ENCODE measurements around the gene RNF5.
"Not testable (repeated sequence)": the region's sequence is repeated elsewhere in the genome, so short reads cannot be mapped to it uniquely, and the experiment has no call there.

RNF5 gene

DNA sequence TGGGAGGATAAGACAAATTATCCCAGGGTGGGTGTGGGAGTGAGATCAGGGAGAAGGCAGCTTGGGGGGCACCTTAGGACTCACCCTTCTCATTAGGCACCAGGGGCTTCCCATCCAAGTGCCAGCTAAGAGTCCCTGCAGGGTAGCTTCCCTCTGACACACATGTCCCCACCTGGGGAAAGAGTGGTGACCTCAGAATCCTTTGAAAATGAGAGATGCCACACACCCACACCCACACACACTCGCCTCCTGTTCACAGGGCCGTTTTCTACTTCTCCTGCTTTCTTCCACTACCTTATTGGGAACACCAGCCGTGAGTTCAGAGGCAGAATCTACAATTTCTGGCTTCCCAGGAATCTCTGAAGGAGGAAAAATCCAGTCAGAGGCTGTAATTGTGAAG, 4.8 kb downstream of the RNF5 start:
- Histone ChIP-seq H3K79me2 (ENCODE audit: insufficient read depth, low read length) (peaks cover 47% of the 10 kb centered on the region), H3K36me3 (ENCODE audit: insufficient read depth, low read length) (peaks cover 28% of the 10 kb centered on the region; the same call in 1 of the 2 replicates), H3K4me2 (ENCODE audit: low read depth, low read length, poor library complexity, severe bottlenecking) (no peak overlapping the region), H4K20me1 (ENCODE audit: insufficient read depth, low read length, poor library complexity, severe bottlenecking) (peaks cover 5% of the 10 kb centered on the region), H3K27me3 (ENCODE audit: insufficient read depth, low read length, poor library complexity, severe bottlenecking) (no peaks in the 10 kb centered on the region), H3F3A (ENCODE audit: low read depth) (no peaks in the 10 kb centered on the region), H3K9ac (ENCODE audit: low read depth, low read length, poor library complexity, severe bottlenecking) (no peak overlapping the region), H3K4me3 (ENCODE audit: low read length, poor library complexity, severe bottlenecking) (no peak overlapping the region), H2AFZ (ENCODE audit: low read length) (no peak overlapping the region), H3K9me2 (replicated peaks; ENCODE audit: low read depth, low read length) (no peaks in the 10 kb centered on the region), H3K4me1 (ENCODE audit: insufficient read depth, low read length, poor library complexity, severe bottlenecking) (peaks cover 12% of the 10 kb centered on the region), H3K9me3 (ENCODE audit: insufficient read depth, low read depth, low read length) (no peaks in the 10 kb centered on the region)
- no peak for TF ChIP-seq EZH2phosphoT487 (IDR thresholded peaks at IDR 0.05; ENCODE audit: borderline replicate concordance)
- TF ChIP-seq, protein P1, sequence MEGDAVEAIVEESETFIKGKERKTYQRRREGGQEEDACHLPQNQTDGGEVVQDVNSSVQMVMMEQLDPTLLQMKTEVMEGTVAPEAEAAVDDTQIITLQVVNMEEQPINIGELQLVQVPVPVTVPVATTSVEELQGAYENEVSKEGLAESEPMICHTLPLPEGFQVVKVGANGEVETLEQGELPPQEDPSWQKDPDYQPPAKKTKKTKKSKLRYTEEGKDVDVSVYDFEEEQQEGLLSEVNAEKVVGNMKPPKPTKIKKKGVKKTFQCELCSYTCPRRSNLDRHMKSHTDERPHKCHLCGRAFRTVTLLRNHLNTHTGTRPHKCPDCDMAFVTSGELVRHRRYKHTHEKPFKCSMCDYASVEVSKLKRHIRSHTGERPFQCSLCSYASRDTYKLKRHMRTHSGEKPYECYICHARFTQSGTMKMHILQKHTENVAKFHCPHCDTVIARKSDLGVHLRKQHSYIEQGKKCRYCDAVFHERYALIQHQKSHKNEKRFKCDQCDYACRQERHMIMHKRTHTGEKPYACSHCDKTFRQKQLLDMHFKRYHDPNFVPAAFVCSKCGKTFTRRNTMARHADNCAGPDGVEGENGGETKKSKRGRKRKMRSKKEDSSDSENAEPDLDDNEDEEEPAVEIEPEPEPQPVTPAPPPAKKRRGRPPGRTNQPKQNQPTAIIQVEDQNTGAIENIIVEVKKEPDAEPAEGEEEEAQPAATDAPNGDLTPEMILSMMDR (conservative IDR thresholded peaks at IDR 0.05; ENCODE audit: low read length): no peak

- Histone ChIP-seq H3K79me2 (ENCODE audit: insufficient read depth, low read length) (peaks cover 51% of the 10 kb centered on the region), H3K36me3 (ENCODE audit: insufficient read depth, low read length) (peaks cover 28% of the 10 kb centered on the region; the same call in 1 of the 2 replicates), H3K4me2 (ENCODE audit: low read depth, low read length, poor library complexity, severe bottlenecking) (no peak overlapping the region), H3K4me3 (ENCODE audit: low read length, poor library complexity, severe bottlenecking) (no peak overlapping the region), H3K27me3 (ENCODE audit: insufficient read depth, low read length, poor library complexity, severe bottlenecking) (no peaks in the 10 kb centered on the region), H3K9me3 (ENCODE audit: insufficient read depth, low read depth, low read length) (no peaks in the 10 kb centered on the region), H3F3A (ENCODE audit: low read depth) (no peaks in the 10 kb centered on the region), H4K20me1 (ENCODE audit: insufficient read depth, low read length, poor library complexity, severe bottlenecking) (peaks cover 5% of the 10 kb centered on the region), H3K9ac (ENCODE audit: low read depth, low read length, poor library complexity, severe bottlenecking) (no peak overlapping the region), H3K9me2 (replicated peaks; ENCODE audit: low read depth, low read length) (no peaks in the 10 kb centered on the region), H3K4me1 (ENCODE audit: insufficient read depth, low read length, poor library complexity, severe bottlenecking) (peaks cover 14% of the 10 kb centered on the region), H2AFZ (ENCODE audit: low read length) (no peak overlapping the region)
- TF ChIP-seq EZH2phosphoT487 (IDR thresholded peaks at IDR 0.05; ENCODE audit: borderline replicate concordance): no peak
- TF ChIP-seq, protein P1 (conservative IDR thresholded peaks at IDR 0.05; ENCODE audit: low read length): no peak
These were observed 5.4 kb downstream of the RNF5 start for GRCh38 chr6:32183483-32184083.

DNA sequence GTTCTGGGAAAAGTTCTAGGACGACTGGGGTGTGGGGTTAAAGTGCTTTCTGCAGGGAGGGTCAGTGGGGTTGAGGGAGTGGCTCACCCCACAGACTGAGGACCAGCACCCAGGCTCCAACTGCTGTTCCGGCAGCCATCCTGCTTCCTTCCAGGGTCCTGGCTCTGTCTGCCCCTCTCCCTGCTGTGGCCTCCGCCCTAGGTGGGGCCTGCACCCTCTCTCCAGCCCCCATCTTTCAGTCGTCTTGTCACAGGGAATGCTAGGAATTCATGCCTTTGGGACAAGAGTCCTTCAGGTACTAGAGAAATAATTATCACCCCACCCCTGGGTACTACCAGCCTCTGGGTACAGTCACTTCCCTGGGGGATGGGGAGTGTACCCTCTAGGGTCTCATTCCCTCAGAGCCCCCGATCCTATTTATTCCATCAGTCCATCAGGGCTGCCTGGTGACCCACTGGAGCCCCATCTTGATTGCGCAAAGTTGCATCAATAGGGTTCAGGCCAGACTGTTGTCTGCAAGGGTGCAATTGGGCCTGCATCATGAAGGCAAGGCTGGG, 6.0 kb downstream of the RNF5 start, which contains the start of gene AGER:
AGER (minus strand) TSS at position 170 of the 557 bp plus-strand sequence; CDS start at position 139, 31 bp downstream.
- no peaks in the 10 kb centered on the region for H3K27me3 ChIP-seq (ENCODE audit: insufficient read depth, low read length, poor library complexity, severe bottlenecking)
- H3K4me1 ChIP-seq (ENCODE audit: insufficient read depth, low read length, poor library complexity, severe bottlenecking): peaks cover 20% of the 10 kb centered on the region
- no peak within 1 kb of the TSS for H2AFZ ChIP-seq (ENCODE audit: low read length)
- H3K9ac ChIP-seq (ENCODE audit: low read depth, low read length, poor library complexity, severe bottlenecking): no peak within 1 kb of the TSS
- TF ChIP-seq, protein P1 (conservative IDR thresholded peaks at IDR 0.05; ENCODE audit: low read length): no peak
- TF ChIP-seq EZH2phosphoT487 (IDR thresholded peaks at IDR 0.05; ENCODE audit: borderline replicate concordance): no peak
- H3K9me3 ChIP-seq (ENCODE audit: insufficient read depth, low read depth, low read length): no peaks in the 10 kb centered on the region
- peaks cover 51% of the 10 kb centered on the region for H3K79me2 ChIP-seq (ENCODE audit: insufficient read depth, low read length)
- no peaks in the 10 kb centered on the region for H3F3A ChIP-seq (ENCODE audit: low read depth)
- H3K36me3 ChIP-seq (ENCODE audit: insufficient read depth, low read length): peaks cover 28% of the 10 kb centered on the region; the same call in 1 of the 2 replicates
- peaks cover 10% of the 10 kb centered on the region for H4K20me1 ChIP-seq (ENCODE audit: insufficient read depth, low read length, poor library complexity, severe bottlenecking)
- H3K4me3 ChIP-seq (ENCODE audit: low read length, poor library complexity, severe bottlenecking): no peak within 1 kb of the TSS
- no peak within 1 kb of the TSS for H3K4me2 ChIP-seq (ENCODE audit: low read depth, low read length, poor library complexity, severe bottlenecking)
- H3K9me2 ChIP-seq (replicated peaks; ENCODE audit: low read depth, low read length): no peaks in the 10 kb centered on the region

GRCh38 chr6:32185681-32186131, 7.5 kb downstream of the RNF5 start:
- H3K27me3 ChIP-seq (ENCODE audit: insufficient read depth, low read length, poor library complexity, severe bottlenecking); H3K9me3 ChIP-seq (ENCODE audit: insufficient read depth, low read depth, low read length); H3K9me2 ChIP-seq (replicated peaks; ENCODE audit: low read depth, low read length); H3F3A ChIP-seq (ENCODE audit: low read depth); H3K9ac ChIP-seq (ENCODE audit: low read depth, low read length, poor library complexity, severe bottlenecking); H2AFZ ChIP-seq (ENCODE audit: low read length); H3K4me2 ChIP-seq (ENCODE audit: low read depth, low read length, poor library complexity, severe bottlenecking); H3K4me3 ChIP-seq (ENCODE audit: low read length, poor library complexity, severe bottlenecking): not testable (repeated sequence)
- Histone ChIP-seq H3K36me3 (ENCODE audit: insufficient read depth, low read length) (peaks cover 28% of the 10 kb centered on the region; the same call in 1 of the 2 replicates), H4K20me1 (ENCODE audit: insufficient read depth, low read length, poor library complexity, severe bottlenecking) (peaks cover 11% of the 10 kb centered on the region), H3K79me2 (ENCODE audit: insufficient read depth, low read length) (peaks cover 52% of the 10 kb centered on the region), H3K4me1 (ENCODE audit: insufficient read depth, low read length, poor library complexity, severe bottlenecking) (peaks cover 13% of the 10 kb centered on the region)

DNA sequence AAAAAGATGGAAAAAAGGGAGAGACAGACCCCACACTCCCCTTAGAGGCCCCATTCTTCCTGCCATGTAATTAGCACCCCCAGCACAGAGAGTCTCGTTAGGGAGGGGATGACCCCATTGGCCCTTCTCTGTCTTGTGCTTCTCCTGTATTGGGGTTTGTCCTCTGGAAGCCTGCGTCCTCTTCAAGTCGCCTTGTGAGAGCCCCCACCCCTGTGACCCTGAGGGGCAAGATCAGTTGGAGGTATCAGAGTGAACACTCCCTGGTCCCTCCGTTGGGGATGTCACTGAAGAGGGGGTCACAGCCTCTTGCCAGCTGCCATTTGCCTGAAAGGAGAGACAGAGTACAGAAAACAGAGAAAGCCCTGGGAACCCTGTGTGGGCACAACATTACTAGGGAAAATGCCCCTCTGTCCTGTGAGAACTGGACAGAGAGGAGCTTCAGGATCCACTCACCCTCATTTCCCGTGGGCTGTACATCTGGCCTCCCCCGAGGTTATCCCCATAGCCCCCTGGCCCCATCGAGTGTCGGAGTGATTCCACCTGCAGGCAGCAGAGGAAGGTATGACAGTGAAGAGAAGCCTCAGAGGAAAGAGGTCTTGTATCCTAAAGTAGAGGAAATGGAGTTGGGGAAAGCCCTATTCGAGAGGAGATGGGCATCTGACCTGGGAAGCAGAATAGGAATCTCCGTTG, 8.1 kb downstream of the RNF5 start:
- not testable (repeated sequence) for H3K27me3 ChIP-seq (ENCODE audit: insufficient read depth, low read length, poor library complexity, severe bottlenecking); H3K4me3 ChIP-seq (ENCODE audit: low read length, poor library complexity, severe bottlenecking); H3K4me2 ChIP-seq (ENCODE audit: low read depth, low read length, poor library complexity, severe bottlenecking); H3F3A ChIP-seq (ENCODE audit: low read depth); H3K9me3 ChIP-seq (ENCODE audit: insufficient read depth, low read depth, low read length); H2AFZ ChIP-seq (ENCODE audit: low read length); H3K9me2 ChIP-seq (replicated peaks; ENCODE audit: low read depth, low read length)
- Histone ChIP-seq H3K4me1 (ENCODE audit: insufficient read depth, low read length, poor library complexity, severe bottlenecking) (peaks cover 19% of the 10 kb centered on the region), H3K79me2 (ENCODE audit: insufficient read depth, low read length) (peaks cover 52% of the 10 kb centered on the region), H4K20me1 (ENCODE audit: insufficient read depth, low read length, poor library complexity, severe bottlenecking) (peaks cover 11% of the 10 kb centered on the region), H3K36me3 (ENCODE audit: insufficient read depth, low read length) (peaks cover 28% of the 10 kb centered on the region; the same call in 1 of the 2 replicates), H3K9ac (ENCODE audit: low read depth, low read length, poor library complexity, severe bottlenecking) (peak overlapping the region; percentile 22)

Data from Loucy (cell line).